Liver (tissue), 9 donors: ENCODE results near the gene KIF7. TPM values are rescaled to one million over a fixed set of nuclear protein-coding genes. Genes with fewer than 3 reads are reported as not detected.

ENCODE experiments used
- DNase-seq: peaks from one replicate; pipeline ENCODE4 v3.0.0-alpha.2; 2017; ENCODE audit warnings: low spot score
- H3K27ac ChIP-seq, 2 donors: one replicate each; pipeline ENCODE4 v1.7.0; 2013; ENCODE audit warnings: inconsistent platforms in 2 of 2, low read length in 2 of 2, control low read depth in 1 of 2, low read depth in 1 of 2, mild to moderate bottlenecking in 1 of 2
- H3K27me3 ChIP-seq, 4 donors: one replicate each; pipeline versions ENCODE4 v1.6.1 to v1.7.0; 2013; ENCODE audit warnings: low read length in 3 of 4, inconsistent platforms in 1 of 4, mild to moderate bottlenecking in 1 of 4, moderate library complexity in 1 of 4; ENCODE audit not compliant: control insufficient read depth in 4 of 4, insufficient read depth in 4 of 4
- H3K36me3 ChIP-seq, 4 donors: one replicate each; pipeline versions ENCODE4 v1.6.1 to v1.7.0; 2013; ENCODE audit warnings: low read length in 3 of 4, mild to moderate bottlenecking in 3 of 4, low read depth in 1 of 4, moderate library complexity in 1 of 4; ENCODE audit not compliant: control insufficient read depth in 4 of 4, insufficient read depth in 3 of 4
- H3K4me1 ChIP-seq, 4 donors: one replicate each; pipeline versions ENCODE4 v1.6.1 to v1.7.0; 2013; ENCODE audit warnings: low read length in 3 of 4, mild to moderate bottlenecking in 3 of 4, moderate library complexity in 1 of 4; ENCODE audit not compliant: control insufficient read depth in 4 of 4, insufficient read depth in 4 of 4
- H3K4me3 ChIP-seq, 3 donors: one replicate each; pipeline versions ENCODE4 v1.6.1 to v1.7.0; 2013; ENCODE audit warnings: low read length in 3 of 3, control low read depth in 1 of 3, low read depth in 1 of 3, mild to moderate bottlenecking in 1 of 3
- H3K9ac ChIP-seq, 2 donors: one replicate each; pipeline ENCODE4 v1.7.0; 2013; ENCODE audit warnings: low read length in 2 of 2, mild to moderate bottlenecking in 2 of 2, moderate library complexity in 2 of 2, control low read depth in 1 of 2, low read depth in 1 of 2
- H3K9me3 ChIP-seq, 4 donors: one replicate each; pipeline versions ENCODE4 v1.6.1 to v1.7.0; 2013; ENCODE audit warnings: low read length in 3 of 4; ENCODE audit not compliant: control insufficient read depth in 4 of 4
- FOXA2 ChIP-seq: IDR thresholded peaks from 2 replicates; pipeline ENCODE4 v1.6.1; 2016; ENCODE audit warnings: antibody characterized with exemption
- GABPA ChIP-seq, 2 donors: IDR thresholded peaks in 1 of 2; conservative IDR thresholded peaks in 1 of 2; 2 replicates each; pipeline ENCODE4 v1.6.1; 2016; ENCODE audit warnings: antibody characterized with exemption in 2 of 2, mild to moderate bottlenecking in 1 of 2, moderate library complexity in 1 of 2
- HNF4G ChIP-seq: IDR thresholded peaks from 2 replicates; pipeline ENCODE4 v1.6.1; 2016; ENCODE audit warnings: antibody characterized with exemption
- JUND ChIP-seq, 2 donors: IDR thresholded peaks; 2 replicates each; pipeline ENCODE4 v1.6.1; 2016; ENCODE audit warnings: antibody characterized with exemption in 2 of 2
- RAD21 ChIP-seq, 2 donors: IDR thresholded peaks; 2 replicates each; pipeline ENCODE4 v1.6.1; 2016; ENCODE audit warnings: antibody characterized with exemption in 2 of 2, mild to moderate bottlenecking in 2 of 2
- SP1 ChIP-seq: IDR thresholded peaks from 2 replicates; pipeline ENCODE4 v1.6.1; 2018; ENCODE audit warnings: antibody characterized with exemption, mild to moderate bottlenecking
- YY1 ChIP-seq: IDR thresholded peaks from 2 replicates; pipeline ENCODE4 v1.6.1; 2016; ENCODE audit warnings: antibody characterized with exemption, mild to moderate bottlenecking
- WGBS: extraction: QIAGEN DNeasy Blood & Tissue Kit; methylation state at CpG from one replicate; pipeline ENCODE4 v1.1.7; 2013; 5-methylcytosine and 5-hydroxymethylcytosine counted together
- polyA plus RNA-seq, 2 donors: library from polyadenylated mRNA; stranded (reverse) in 1 of 2; unstranded in 1 of 2; fragments of 200-250 nt in 1 of 2; fragments of >200 nt in 1 of 2; fragmentation: Nextera tagmentation in 1 of 2; extraction: Ambion mirVana in 1 of 2; gene quantifications; one replicate each; pipeline versions ENCODE4 v1.2.1 to v1.2.3, GENCODE V29; 2013 to 2015
- total RNA-seq, 2 donors: library from RNA; depleted of rRNA; stranded (reverse); fragments of >200 nt; gene quantifications; one replicate each; pipeline ENCODE4 v1.2.3, GENCODE V29; 2014
- TF ChIP-seq, protein P1 (sequence below): fragments of 150-350 bp; IDR thresholded peaks from 2 replicates; pipeline ENCODE4 v1.5.1; 2017; ENCODE audit warnings: improper control_type of control experiment, low read depth, low read length; ENCODE audit not compliant: missing input control
- TF ChIP-seq, protein P2 (sequence below): IDR thresholded peaks from 2 replicates; pipeline ENCODE4 v1.6.1; 2016; ENCODE audit warnings: antibody characterized with exemption
- TF ChIP-seq, protein P3 (sequence below): IDR thresholded peaks from 2 replicates; pipeline ENCODE4 v1.6.1; 2016; ENCODE audit warnings: antibody characterized with exemption
- donor health status: healthy.
- donor health status: healthy.
- donor health status: healthy.
- donor health status: healthy.
- donor health status: healthy.

Gene KIF7
- total and polyA plus RNA-seq, 4 donors = 0.04 to 1.3 (median 0.72) TPM

DNA sequence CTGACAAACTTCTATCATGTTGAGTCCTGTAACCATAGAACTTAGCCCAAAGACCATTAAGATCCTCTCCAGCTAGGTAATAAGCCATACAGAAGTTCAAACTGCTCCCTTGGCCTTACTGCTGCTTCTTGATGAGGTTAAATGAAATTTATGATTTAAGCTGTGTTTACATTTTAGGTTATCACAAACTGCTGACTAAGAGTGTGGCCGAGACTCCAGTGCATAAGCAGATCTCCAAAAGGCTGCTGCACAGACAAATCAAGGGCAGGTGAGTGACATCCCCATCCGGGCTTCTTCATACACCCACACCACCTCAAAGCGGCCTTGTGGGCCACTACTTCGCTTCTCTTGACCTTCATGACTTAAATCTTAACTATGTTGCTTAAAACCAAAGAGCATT lies 39.0 kb downstream of the KIF7 start:
- Histone ChIP-seq H3K27me3 (no peaks in the 10 kb centered on the region), H3K9ac (no peak overlapping the region), H3K4me1 (peaks cover 0 to 4% (median 0%) of the 10 kb centered on the region in 4 donors), H3K4me3 (no peak overlapping the region), H3K27ac (no peak overlapping the region), H3K36me3 (no peaks in the 10 kb centered on the region), H3K9me3 (peaks cover 0 to 5% (median 2%) of the 10 kb centered on the region in 4 donors)
- 95% methylated on average over 4 of the region's 4 CpGs for WGBS
- TF ChIP-seq, protein P1, sequence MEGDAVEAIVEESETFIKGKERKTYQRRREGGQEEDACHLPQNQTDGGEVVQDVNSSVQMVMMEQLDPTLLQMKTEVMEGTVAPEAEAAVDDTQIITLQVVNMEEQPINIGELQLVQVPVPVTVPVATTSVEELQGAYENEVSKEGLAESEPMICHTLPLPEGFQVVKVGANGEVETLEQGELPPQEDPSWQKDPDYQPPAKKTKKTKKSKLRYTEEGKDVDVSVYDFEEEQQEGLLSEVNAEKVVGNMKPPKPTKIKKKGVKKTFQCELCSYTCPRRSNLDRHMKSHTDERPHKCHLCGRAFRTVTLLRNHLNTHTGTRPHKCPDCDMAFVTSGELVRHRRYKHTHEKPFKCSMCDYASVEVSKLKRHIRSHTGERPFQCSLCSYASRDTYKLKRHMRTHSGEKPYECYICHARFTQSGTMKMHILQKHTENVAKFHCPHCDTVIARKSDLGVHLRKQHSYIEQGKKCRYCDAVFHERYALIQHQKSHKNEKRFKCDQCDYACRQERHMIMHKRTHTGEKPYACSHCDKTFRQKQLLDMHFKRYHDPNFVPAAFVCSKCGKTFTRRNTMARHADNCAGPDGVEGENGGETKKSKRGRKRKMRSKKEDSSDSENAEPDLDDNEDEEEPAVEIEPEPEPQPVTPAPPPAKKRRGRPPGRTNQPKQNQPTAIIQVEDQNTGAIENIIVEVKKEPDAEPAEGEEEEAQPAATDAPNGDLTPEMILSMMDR = no peak
- TF ChIP-seq GABPA (IDR thresholded peaks at IDR 0.05 in 1 of 2, conservative IDR thresholded peaks at IDR 0.05 in 1 of 2) = no peak
- TF ChIP-seq FOXA2 = no peak
- no peak for DNase-seq

DNA sequence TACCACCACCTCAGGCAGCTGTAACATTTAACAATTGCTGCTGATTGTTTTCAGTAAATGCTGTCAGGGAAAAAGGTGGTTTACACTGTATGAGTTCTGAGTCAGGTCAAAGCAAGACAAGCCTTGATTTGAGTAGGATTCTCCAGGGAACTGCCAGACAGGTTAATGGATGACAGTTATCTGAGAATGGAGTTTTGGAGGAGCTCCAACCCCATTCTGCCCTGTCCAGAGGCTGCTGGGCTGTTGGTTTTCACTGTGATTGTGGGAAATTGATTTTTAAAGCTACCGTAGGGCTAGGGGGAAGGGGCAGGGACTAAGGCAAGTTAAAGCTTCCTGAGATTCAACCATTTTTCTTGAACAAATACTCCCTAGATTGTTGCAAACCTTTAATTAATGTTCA lies 40.1 kb downstream of the KIF7 start:
- peak in 1 of 2 donors; percentile 4 for TF ChIP-seq RAD21 (IDR thresholded peaks at IDR 0.05)
- TF ChIP-seq, protein P2, sequence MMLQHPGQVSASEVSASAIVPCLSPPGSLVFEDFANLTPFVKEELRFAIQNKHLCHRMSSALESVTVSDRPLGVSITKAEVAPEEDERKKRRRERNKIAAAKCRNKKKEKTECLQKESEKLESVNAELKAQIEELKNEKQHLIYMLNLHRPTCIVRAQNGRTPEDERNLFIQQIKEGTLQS = no peak
- TF ChIP-seq SP1 = peak; percentile 12
- peak; percentile 52 for TF ChIP-seq YY1
- TF ChIP-seq JUND (IDR thresholded peaks at IDR 0.05) = no peak
- H3K4me3 ChIP-seq = no peak overlapping the region
- H3K4me1 ChIP-seq = peaks cover 0 to 4% (median 0%) of the 10 kb centered on the region in 4 donors
- WGBS = 44% methylated on average over 1 of the region's 1 CpG
- no peak overlapping the region for H3K9ac ChIP-seq
- no peak overlapping the region for H3K27ac ChIP-seq
- no peaks in the 10 kb centered on the region for H3K27me3 ChIP-seq
- no peak for DNase-seq
- peaks cover 0 to 5% (median 2%) of the 10 kb centered on the region in 4 donors for H3K9me3 ChIP-seq
- no peaks in the 10 kb centered on the region for H3K36me3 ChIP-seq

DNA sequence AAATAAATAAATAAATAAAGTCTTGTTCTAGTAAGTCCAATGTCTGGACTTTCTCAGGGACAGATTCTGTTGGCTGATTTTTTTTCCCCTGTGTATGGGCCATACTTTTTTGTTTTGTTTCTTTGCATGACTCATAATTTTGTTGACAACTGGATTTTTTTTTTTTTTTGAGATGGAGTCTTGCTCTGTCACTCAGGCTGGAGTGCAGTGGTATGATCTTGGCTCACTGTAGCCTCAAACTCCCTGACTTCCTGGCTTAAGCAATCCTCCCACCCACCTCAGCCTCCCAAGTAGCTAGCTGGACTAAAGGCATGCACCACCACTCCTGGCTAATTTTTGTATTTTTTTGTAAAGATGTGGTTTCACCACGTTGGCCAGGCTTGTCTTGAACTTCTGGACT lies 41.1 kb downstream of the KIF7 start:
- H3K27ac ChIP-seq = no peak overlapping the region
- H3K9ac ChIP-seq = no peak overlapping the region
- no peaks in the 10 kb centered on the region for H3K36me3 ChIP-seq
- TF ChIP-seq HNF4G = no peak
- no peak for TF ChIP-seq JUND (IDR thresholded peaks at IDR 0.05)
- TF ChIP-seq, protein P3, sequence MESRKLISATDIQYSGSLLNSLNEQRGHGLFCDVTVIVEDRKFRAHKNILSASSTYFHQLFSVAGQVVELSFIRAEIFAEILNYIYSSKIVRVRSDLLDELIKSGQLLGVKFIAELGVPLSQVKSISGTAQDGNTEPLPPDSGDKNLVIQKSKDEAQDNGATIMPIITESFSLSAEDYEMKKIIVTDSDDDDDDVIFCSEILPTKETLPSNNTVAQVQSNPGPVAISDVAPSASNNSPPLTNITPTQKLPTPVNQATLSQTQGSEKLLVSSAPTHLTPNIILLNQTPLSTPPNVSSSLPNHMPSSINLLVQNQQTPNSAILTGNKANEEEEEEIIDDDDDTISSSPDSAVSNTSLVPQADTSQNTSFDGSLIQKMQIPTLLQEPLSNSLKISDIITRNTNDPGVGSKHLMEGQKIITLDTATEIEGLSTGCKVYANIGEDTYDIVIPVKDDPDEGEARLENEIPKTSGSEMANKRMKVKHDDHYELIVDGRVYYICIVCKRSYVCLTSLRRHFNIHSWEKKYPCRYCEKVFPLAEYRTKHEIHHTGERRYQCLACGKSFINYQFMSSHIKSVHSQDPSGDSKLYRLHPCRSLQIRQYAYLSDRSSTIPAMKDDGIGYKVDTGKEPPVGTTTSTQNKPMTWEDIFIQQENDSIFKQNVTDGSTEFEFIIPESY = no peak
- TF ChIP-seq, protein P1 = no peak
- H3K4me1 ChIP-seq = peaks cover 0 to 4% (median 0%) of the 10 kb centered on the region in 4 donors
- H3K9me3 ChIP-seq = peaks cover 0 to 5% (median 2%) of the 10 kb centered on the region in 4 donors
- 89% methylated on average over 1 of the region's 1 CpG for WGBS
- no peak overlapping the region for H3K4me3 ChIP-seq
- H3K27me3 ChIP-seq = no peaks in the 10 kb centered on the region
- no peak for DNase-seq
